Natural killer cell (primary cell): Measurements from ENCODE around the gene RUNX1. TPM values are rescaled to one million over a fixed set of nuclear protein-coding genes. Genes with fewer than 3 reads are reported as not detected.
A peak's percentile ranks its signal among the peaks of the same experiment; 100 is the strongest.

ENCODE experiments used
- ATAC-seq, 3 donors: fragments of 150-1000 bp in 2 of 3; fragments of 200-7000 bp in 1 of 3; cut with Tn5 transposase; 1 replicate in 1 of 3; 2 replicates in 2 of 3; pipeline ENCODE4 v1.10.0; 2021; ENCODE audit warnings: mild to moderate bottlenecking in 2 of 3, moderate library complexity in 2 of 3
- DNase-seq, 2 donors: peaks; one replicate each; pipeline versions ENCODE4 v3.0.0 to v3.0.0-alpha.2; 2013 to 2021; ENCODE audit warnings: mixed read lengths in 1 of 2
- H3K27ac ChIP-seq: one replicate; pipeline ENCODE4 v1.5.1; 2013; ENCODE audit warnings: mild to moderate bottlenecking, low read length
- H3K27me3 ChIP-seq: one replicate; pipeline ENCODE4 v1.6.1; 2013; ENCODE audit warnings: low read length; ENCODE audit not compliant: control insufficient read depth, insufficient read depth
- H3K36me3 ChIP-seq: one replicate; pipeline ENCODE4 v1.6.1; 2013; ENCODE audit warnings: low read length; ENCODE audit not compliant: control insufficient read depth, insufficient read depth
- H3K4me1 ChIP-seq: one replicate; pipeline ENCODE4 v1.6.1; 2013; ENCODE audit warnings: low read length; ENCODE audit not compliant: control insufficient read depth, insufficient read depth
- H3K4me3 ChIP-seq: one replicate; pipeline ENCODE4 v1.5.1; 2013; ENCODE audit warnings: low read length
- H3K9me3 ChIP-seq: one replicate; pipeline ENCODE4 v1.6.1; 2013; ENCODE audit warnings: low read length; ENCODE audit not compliant: control insufficient read depth, insufficient read depth
- H3K27ac Mint-ChIP-seq, 2 donors: one replicate each; pipeline ENCODE4 v1.8.0; 2022; ENCODE audit warnings: mild to moderate bottlenecking in 2 of 2, mixed read lengths in 2 of 2, moderate library complexity in 1 of 2
- H3K27me3 Mint-ChIP-seq, 2 donors: one replicate each; pipeline ENCODE4 v1.8.0; 2022; ENCODE audit warnings: low read depth in 2 of 2, mixed read lengths in 2 of 2
- H3K36me3 Mint-ChIP-seq: one replicate; pipeline ENCODE4 v1.8.0; 2022; ENCODE audit warnings: mixed read lengths
- H3K4me1 Mint-ChIP-seq, 2 donors: one replicate each; pipeline ENCODE4 v1.8.0; 2022; ENCODE audit warnings: mixed read lengths in 2 of 2
- H3K4me3 Mint-ChIP-seq: one replicate; pipeline ENCODE4 v1.8.0; 2022; ENCODE audit warnings: mild to moderate bottlenecking, moderate library complexity, mixed read lengths
- H3K9me3 Mint-ChIP-seq, 2 donors: one replicate each; pipeline ENCODE4 v1.8.0; 2022; ENCODE audit warnings: mixed read lengths in 2 of 2
- WGBS: methylation state at CpG from one replicate; pipeline ENCODE4 v1.1.7; 2013; ENCODE audit warnings: missing lambda C conversion rate; ENCODE audit not compliant: insufficient coverage; 5-methylcytosine and 5-hydroxymethylcytosine counted together
- intact Hi-C: fragments of 100-400 bp; cut with micrococcal nuclease; formaldehyde crosslinking; loops from one replicate; pipeline ENCODE4 v1.14.2; 2022
- total RNA-seq, 4 donors: library from RNA; stranded (reverse); fragments of 120-200 nt in 1 of 4; gene quantifications; one replicate each; pipeline versions ENCODE4 v1.2.3 to v1.2.4, GENCODE V29; 2013 to 2022
- TF ChIP-seq, protein P1 (sequence below): fragments of 200-600 bp; IDR thresholded peaks from one replicate; pipeline ENCODE4 v1.8.0; 2022; ENCODE audit warnings: antibody characterized with exemption

The RUNX1 gene
- total RNA-seq, 3 donors from 2014 or later (not counting 1 experiment from before 2014, with no cell fraction given) = 62.1 to 171 (median 98.2) TPM

DNA sequence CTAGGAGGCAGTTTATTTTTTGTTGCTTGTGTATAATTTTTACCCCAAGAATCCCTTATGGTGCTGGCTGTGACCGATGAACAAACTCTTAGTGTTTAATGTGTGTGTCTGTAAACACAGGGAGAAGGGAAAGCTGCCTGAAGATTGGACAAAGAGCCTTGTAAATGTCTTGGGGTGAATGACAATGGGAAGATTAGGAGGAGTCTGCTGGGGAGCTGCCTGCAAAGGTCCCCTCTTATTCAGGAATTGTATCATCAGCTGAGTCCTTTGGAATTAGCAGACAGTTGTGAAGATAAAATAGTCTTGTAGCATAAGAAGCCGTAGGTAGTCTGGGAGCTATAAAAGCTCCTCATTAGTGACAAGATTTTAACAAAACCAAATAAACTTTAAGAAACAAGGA is 88.4 kb downstream of the RUNX1 start:
- H3K9me3 ChIP-seq = no peaks in the 10 kb centered on the region
- no peaks in the 10 kb centered on the region for H3K9me3 Mint-ChIP-seq
- H3K36me3 ChIP-seq = peaks cover 4% of the 10 kb centered on the region
- no peak overlapping the region for H3K27ac Mint-ChIP-seq
- peaks cover 20% of the 10 kb centered on the region for H3K4me1 ChIP-seq
- intact Hi-C loops = no loop called here
- TF ChIP-seq, protein P1, sequence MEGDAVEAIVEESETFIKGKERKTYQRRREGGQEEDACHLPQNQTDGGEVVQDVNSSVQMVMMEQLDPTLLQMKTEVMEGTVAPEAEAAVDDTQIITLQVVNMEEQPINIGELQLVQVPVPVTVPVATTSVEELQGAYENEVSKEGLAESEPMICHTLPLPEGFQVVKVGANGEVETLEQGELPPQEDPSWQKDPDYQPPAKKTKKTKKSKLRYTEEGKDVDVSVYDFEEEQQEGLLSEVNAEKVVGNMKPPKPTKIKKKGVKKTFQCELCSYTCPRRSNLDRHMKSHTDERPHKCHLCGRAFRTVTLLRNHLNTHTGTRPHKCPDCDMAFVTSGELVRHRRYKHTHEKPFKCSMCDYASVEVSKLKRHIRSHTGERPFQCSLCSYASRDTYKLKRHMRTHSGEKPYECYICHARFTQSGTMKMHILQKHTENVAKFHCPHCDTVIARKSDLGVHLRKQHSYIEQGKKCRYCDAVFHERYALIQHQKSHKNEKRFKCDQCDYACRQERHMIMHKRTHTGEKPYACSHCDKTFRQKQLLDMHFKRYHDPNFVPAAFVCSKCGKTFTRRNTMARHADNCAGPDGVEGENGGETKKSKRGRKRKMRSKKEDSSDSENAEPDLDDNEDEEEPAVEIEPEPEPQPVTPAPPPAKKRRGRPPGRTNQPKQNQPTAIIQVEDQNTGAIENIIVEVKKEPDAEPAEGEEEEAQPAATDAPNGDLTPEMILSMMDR = no peak
- H3K27me3 ChIP-seq = no peaks in the 10 kb centered on the region
- H3K4me3 Mint-ChIP-seq = no peak overlapping the region
- H3K4me1 Mint-ChIP-seq = peaks cover 67 to 79% of the 10 kb centered on the region in 2 donors
- ATAC-seq (no peak), DNase-seq (no peak)
- no peak overlapping the region for H3K4me3 ChIP-seq
- no peaks in the 10 kb centered on the region for H3K36me3 Mint-ChIP-seq
- no peaks in the 10 kb centered on the region for H3K27me3 Mint-ChIP-seq
- WGBS = 97% methylated on average over 2 of the region's 2 CpGs
- no peak overlapping the region for H3K27ac ChIP-seq

DNA sequence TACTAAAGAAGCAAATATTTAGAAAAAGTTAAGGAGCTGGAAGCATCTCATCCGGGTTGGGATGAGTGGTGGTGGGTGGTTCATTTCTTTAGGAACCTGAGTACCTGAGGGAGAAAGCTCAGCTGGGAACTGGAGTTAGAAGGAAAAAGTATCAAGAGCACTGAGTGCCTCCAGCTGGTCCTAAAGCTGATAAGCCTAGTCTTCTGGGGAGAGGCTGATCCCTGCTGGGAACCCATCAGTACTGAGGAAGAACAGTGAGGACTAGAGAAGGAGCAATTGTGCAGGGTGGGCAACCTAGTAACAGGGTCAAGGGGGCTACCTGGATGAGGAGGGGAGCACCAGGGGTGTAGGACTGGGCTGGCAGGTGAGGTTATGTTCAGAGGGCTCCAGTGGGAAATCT is 89.5 kb downstream of the RUNX1 start:
- intact Hi-C loops = no loop called here
- Histone ChIP-seq H3K9me3 (no peaks in the 10 kb centered on the region), H3K4me1 (peaks cover 17% of the 10 kb centered on the region), H3K4me3 (no peak overlapping the region), H3K36me3 (peaks cover 4% of the 10 kb centered on the region), H3K27ac (no peak overlapping the region), H3K27me3 (no peaks in the 10 kb centered on the region)
- Mint-ChIP-seq H3K4me1 (peaks cover 58 to 79% of the 10 kb centered on the region in 2 donors), H3K9me3 (no peaks in the 10 kb centered on the region), H3K27me3 (no peaks in the 10 kb centered on the region), H3K4me3 (no peak overlapping the region), H3K27ac (peak overlapping the region; percentile 2 to 45), H3K36me3 (no peaks in the 10 kb centered on the region)
- no peak for ATAC-seq
- WGBS = 100% methylated on average over 1 of the region's 1 CpG
- DNase-seq = no peak
- TF ChIP-seq, protein P1 = no peak

DNA sequence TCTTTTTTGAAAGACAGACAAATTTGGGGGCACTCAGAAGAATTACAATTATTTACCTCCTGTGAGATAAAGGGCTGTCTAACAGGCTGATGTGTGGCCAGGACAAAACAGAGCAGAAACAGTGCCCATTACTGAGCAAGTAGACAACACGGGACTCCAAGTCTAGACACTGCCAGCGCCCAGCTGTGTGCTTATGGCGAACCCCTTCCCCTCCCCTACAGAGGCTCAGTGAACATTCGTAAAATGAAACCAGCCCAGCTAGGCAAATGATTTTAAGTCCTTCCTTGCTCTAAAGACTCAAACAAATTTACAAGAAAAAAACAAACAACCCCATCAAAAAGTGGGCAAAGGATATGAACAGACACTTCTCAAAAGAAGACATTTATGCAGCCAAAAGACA is 91.1 kb downstream of the RUNX1 start:
- H3K27ac Mint-ChIP-seq = no peak overlapping the region
- no peak overlapping the region for H3K27ac ChIP-seq
- no peaks in the 10 kb centered on the region for H3K27me3 ChIP-seq
- WGBS = 91% methylated on average over 4 of the region's 4 CpGs
- DNase-seq (no peak), ATAC-seq (no peak)
- no peaks in the 10 kb centered on the region for H3K27me3 Mint-ChIP-seq
- no peaks in the 10 kb centered on the region for H3K36me3 Mint-ChIP-seq
- no peak overlapping the region for H3K4me3 ChIP-seq
- TF ChIP-seq, protein P1 = no peak
- peaks cover 67 to 81% of the 10 kb centered on the region in 2 donors for H3K4me1 Mint-ChIP-seq
- no peak overlapping the region for H3K4me3 Mint-ChIP-seq
- H3K9me3 ChIP-seq = no peaks in the 10 kb centered on the region
- H3K9me3 Mint-ChIP-seq = no peaks in the 10 kb centered on the region
- intact Hi-C loops = no loop called here
- H3K4me1 ChIP-seq = peaks cover 12% of the 10 kb centered on the region
- peaks cover 3% of the 10 kb centered on the region for H3K36me3 ChIP-seq
